ENCODE results near the gene KIF1C. TPM values are rescaled to one million over a fixed set of nuclear protein-coding genes. Genes with fewer than 3 reads are reported as not detected.
A peak's percentile ranks its signal among the peaks of the same experiment; 100 is the strongest.

KIF1C gene
- total and polyA plus RNA-seq, 2 donors (not counting 1 experiment from before 2014, with no cell fraction given): 5.7 to 29.6 TPM

GRCh38 chr17:5034651-5035050, 36.9 kb downstream of the KIF1C start:
- H3K36me3 ChIP-seq (replicated peaks in 1 of 2; ENCODE audit: control extremely low read depth in 1 of 2, control insufficient read depth in 1 of 2, extremely low read depth in 1 of 2, insufficient read depth in 2 of 2, low read length in 1 of 2): no peaks in the 10 kb centered on the region
- no peak overlapping the region for H3K27ac Mint-ChIP-seq
- no peak overlapping the region for H3K9ac ChIP-seq (ENCODE audit: low read length)
- no peak overlapping the region for H3K4me2 ChIP-seq (replicated peaks; ENCODE audit: low read depth, low read length, poor library complexity, severe bottlenecking)
- 92% methylated on average over 14 of the region's 14 CpGs for WGBS (ENCODE audit: insufficient coverage)
- peaks cover 25% of the 10 kb centered on the region for H3K4me1 Mint-ChIP-seq
- no peak overlapping the region for H3K27ac ChIP-seq (ENCODE audit: low read length in 2 of 2)
- no peak overlapping the region for H3K4me3 ChIP-seq (ENCODE audit: control extremely low read depth in 1 of 5, extremely low read depth in 1 of 5, insufficient read depth in 1 of 5, low read depth in 2 of 5, low read length in 4 of 5)
- no peaks in the 10 kb centered on the region for H3K27me3 Mint-ChIP-seq
- H2AFZ ChIP-seq (ENCODE audit: insufficient read depth, low read depth, low read length, poor library complexity, severe bottlenecking): no peak overlapping the region
- H3K9me3 Mint-ChIP-seq (ENCODE audit: insufficient read depth): no peaks in the 10 kb centered on the region
- peaks cover 7 to 18% of the 10 kb centered on the region in 2 donors for H3K4me1 ChIP-seq (ENCODE audit: control insufficient read depth in 2 of 2, insufficient read depth in 2 of 2, low read length in 2 of 2)
- H3K4me3 Mint-ChIP-seq: no peak overlapping the region
- ChIA-PET CTCF (interaction anchor here (1.2 to 3.8 kb wide), 5 partner anchors 12 to 55 kb away, joined by 3 to 27 read pairs (median 4); no protein-coding TSS in a partner anchor), POLR2A (no interaction called here)
- no peaks in the 10 kb centered on the region for H4K20me1 ChIP-seq (ENCODE audit: control insufficient read depth, insufficient read depth, low read length, poor library complexity, severe bottlenecking)
- DNase-seq (no peak), ATAC-seq (ENCODE audit: low read depth) (no peak)
- intact Hi-C loops (cut with micrococcal nuclease): loop anchor here (5.0 kb wide), 2 partner anchors 37 to 43 kb away; partner anchors contain the start of genes INCA1, KIF1C and ZFP3
- peaks cover 0 to 21% (median 5%) of the 10 kb centered on the region in 4 experiments for H3K27me3 ChIP-seq (replicated peaks in 1 of 4; ENCODE audit: control extremely low read depth in 1 of 4, control insufficient read depth in 3 of 4, insufficient read depth in 4 of 4, low read length in 3 of 4)
- no peaks in the 10 kb centered on the region for H3K9me3 ChIP-seq (ENCODE audit: control extremely low read depth in 1 of 3, control insufficient read depth in 2 of 3, insufficient read depth in 1 of 3, low read length in 2 of 3)
- no peaks in the 10 kb centered on the region for H3K79me2 ChIP-seq (ENCODE audit: control insufficient read depth, insufficient read depth, low read length)
- TF ChIP-seq CTCF (IDR thresholded peaks at IDR 0.05) (no peak), EZH2 (IDR thresholded peaks at IDR 0.05; ENCODE audit: borderline replicate concordance, insufficient read depth, low read depth, low read length, poor library complexity, severe bottlenecking) (no peak)

- TF ChIP-seq EZH2 (IDR thresholded peaks at IDR 0.05; ENCODE audit: borderline replicate concordance, insufficient read depth, low read depth, low read length, poor library complexity, severe bottlenecking) (no peak), CTCF (IDR thresholded peaks at IDR 0.05) (no peak)
- ChIA-PET POLR2A (interaction anchor here (0.6 to 0.9 kb wide), 5 partner anchors 12 to 195 kb away, joined by 3 to 6 read pairs (median 4); partner anchors contain the start of gene ZFP3), CTCF (interaction anchor here (0.7 to 3.8 kb wide), 5 partner anchors 11 to 67 kb away, joined by 3 to 27 read pairs (median 4); no protein-coding TSS in a partner anchor)
- peaks cover 7 to 18% of the 10 kb centered on the region in 2 donors for H3K4me1 ChIP-seq (ENCODE audit: control insufficient read depth in 2 of 2, insufficient read depth in 2 of 2, low read length in 2 of 2)
- peaks cover 0 to 21% (median 5%) of the 10 kb centered on the region in 4 experiments for H3K27me3 ChIP-seq (replicated peaks in 1 of 4; ENCODE audit: control extremely low read depth in 1 of 4, control insufficient read depth in 3 of 4, insufficient read depth in 4 of 4, low read length in 3 of 4)
- Mint-ChIP-seq H3K4me3 (no peak within 1 kb of the TSS), H3K9me3 (ENCODE audit: insufficient read depth) (no peaks in the 10 kb centered on the region), H3K27me3 (no peaks in the 10 kb centered on the region), H3K4me1 (peaks cover 23% of the 10 kb centered on the region), H3K27ac (no peak within 1 kb of the TSS)
- no peaks in the 10 kb centered on the region for H4K20me1 ChIP-seq (ENCODE audit: control insufficient read depth, insufficient read depth, low read length, poor library complexity, severe bottlenecking)
- H3K36me3 ChIP-seq (replicated peaks in 1 of 2; ENCODE audit: control extremely low read depth in 1 of 2, control insufficient read depth in 1 of 2, extremely low read depth in 1 of 2, insufficient read depth in 2 of 2, low read length in 1 of 2): no peaks in the 10 kb centered on the region
- no peaks in the 10 kb centered on the region for H3K79me2 ChIP-seq (ENCODE audit: control insufficient read depth, insufficient read depth, low read length)
- H3K4me2 ChIP-seq (replicated peaks; ENCODE audit: low read depth, low read length, poor library complexity, severe bottlenecking): peak within 1 kb of the TSS; percentile 33
- intact Hi-C loops (cut with micrococcal nuclease): no loop called here
- H3K9me3 ChIP-seq (ENCODE audit: control extremely low read depth in 1 of 3, control insufficient read depth in 2 of 3, insufficient read depth in 1 of 3, low read length in 2 of 3): no peaks in the 10 kb centered on the region
- WGBS (ENCODE audit: insufficient coverage): 14% methylated on average over 18 of the region's 24 CpGs
- ATAC-seq (ENCODE audit: low read depth) (no peak), DNase-seq (no peak)
- H3K27ac ChIP-seq (ENCODE audit: low read length in 2 of 2): no peak within 1 kb of the TSS
- H2AFZ ChIP-seq (ENCODE audit: insufficient read depth, low read depth, low read length, poor library complexity, severe bottlenecking): no peak within 1 kb of the TSS
- H3K9ac ChIP-seq (ENCODE audit: low read length): no peak within 1 kb of the TSS
- no peak within 1 kb of the TSS for H3K4me3 ChIP-seq (ENCODE audit: control extremely low read depth in 1 of 5, extremely low read depth in 1 of 5, insufficient read depth in 1 of 5, low read depth in 2 of 5, low read length in 4 of 5)
Measured at GRCh38 chr17:5035315-5035714, 37.6 kb downstream of the KIF1C start, which contains the start of gene SLC52A1. Gene SLC52A1 (minus strand): TSS chr17:5035426. CDS start chr17:5034606, 820 bp downstream.
